Measurements from ENCODE around the gene SACM1L.

SACM1L gene

GRCh38 chr3:45777111-45777745, 88.0 kb downstream of the SACM1L start:
- TF ChIP-seq, protein P1, sequence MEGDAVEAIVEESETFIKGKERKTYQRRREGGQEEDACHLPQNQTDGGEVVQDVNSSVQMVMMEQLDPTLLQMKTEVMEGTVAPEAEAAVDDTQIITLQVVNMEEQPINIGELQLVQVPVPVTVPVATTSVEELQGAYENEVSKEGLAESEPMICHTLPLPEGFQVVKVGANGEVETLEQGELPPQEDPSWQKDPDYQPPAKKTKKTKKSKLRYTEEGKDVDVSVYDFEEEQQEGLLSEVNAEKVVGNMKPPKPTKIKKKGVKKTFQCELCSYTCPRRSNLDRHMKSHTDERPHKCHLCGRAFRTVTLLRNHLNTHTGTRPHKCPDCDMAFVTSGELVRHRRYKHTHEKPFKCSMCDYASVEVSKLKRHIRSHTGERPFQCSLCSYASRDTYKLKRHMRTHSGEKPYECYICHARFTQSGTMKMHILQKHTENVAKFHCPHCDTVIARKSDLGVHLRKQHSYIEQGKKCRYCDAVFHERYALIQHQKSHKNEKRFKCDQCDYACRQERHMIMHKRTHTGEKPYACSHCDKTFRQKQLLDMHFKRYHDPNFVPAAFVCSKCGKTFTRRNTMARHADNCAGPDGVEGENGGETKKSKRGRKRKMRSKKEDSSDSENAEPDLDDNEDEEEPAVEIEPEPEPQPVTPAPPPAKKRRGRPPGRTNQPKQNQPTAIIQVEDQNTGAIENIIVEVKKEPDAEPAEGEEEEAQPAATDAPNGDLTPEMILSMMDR (IDR thresholded peaks at IDR 0.05; ENCODE audit: low read depth, low read length) = no peak
- no peak overlapping the region for H3K4me3 ChIP-seq (ENCODE audit: low read depth, low read length)

GRCh38 chr3:45777746-45778386, 88.7 kb downstream of the SACM1L start:
- TF ChIP-seq, protein P1 (IDR thresholded peaks at IDR 0.05; ENCODE audit: low read depth, low read length) = no peak

GRCh38 chr3:45778761-45779201, 89.6 kb downstream of the SACM1L start:
- no peak overlapping the region for H3K4me3 ChIP-seq (ENCODE audit: low read depth, low read length)
- TF ChIP-seq, protein P1 (IDR thresholded peaks at IDR 0.05; ENCODE audit: low read depth, low read length) = no peak

More at GRCh38 chr3:45777746-45778386, 88.7 kb downstream of the SACM1L start:
- no peak overlapping the region for H3K4me3 ChIP-seq (ENCODE audit: low read depth, low read length)

DNA sequence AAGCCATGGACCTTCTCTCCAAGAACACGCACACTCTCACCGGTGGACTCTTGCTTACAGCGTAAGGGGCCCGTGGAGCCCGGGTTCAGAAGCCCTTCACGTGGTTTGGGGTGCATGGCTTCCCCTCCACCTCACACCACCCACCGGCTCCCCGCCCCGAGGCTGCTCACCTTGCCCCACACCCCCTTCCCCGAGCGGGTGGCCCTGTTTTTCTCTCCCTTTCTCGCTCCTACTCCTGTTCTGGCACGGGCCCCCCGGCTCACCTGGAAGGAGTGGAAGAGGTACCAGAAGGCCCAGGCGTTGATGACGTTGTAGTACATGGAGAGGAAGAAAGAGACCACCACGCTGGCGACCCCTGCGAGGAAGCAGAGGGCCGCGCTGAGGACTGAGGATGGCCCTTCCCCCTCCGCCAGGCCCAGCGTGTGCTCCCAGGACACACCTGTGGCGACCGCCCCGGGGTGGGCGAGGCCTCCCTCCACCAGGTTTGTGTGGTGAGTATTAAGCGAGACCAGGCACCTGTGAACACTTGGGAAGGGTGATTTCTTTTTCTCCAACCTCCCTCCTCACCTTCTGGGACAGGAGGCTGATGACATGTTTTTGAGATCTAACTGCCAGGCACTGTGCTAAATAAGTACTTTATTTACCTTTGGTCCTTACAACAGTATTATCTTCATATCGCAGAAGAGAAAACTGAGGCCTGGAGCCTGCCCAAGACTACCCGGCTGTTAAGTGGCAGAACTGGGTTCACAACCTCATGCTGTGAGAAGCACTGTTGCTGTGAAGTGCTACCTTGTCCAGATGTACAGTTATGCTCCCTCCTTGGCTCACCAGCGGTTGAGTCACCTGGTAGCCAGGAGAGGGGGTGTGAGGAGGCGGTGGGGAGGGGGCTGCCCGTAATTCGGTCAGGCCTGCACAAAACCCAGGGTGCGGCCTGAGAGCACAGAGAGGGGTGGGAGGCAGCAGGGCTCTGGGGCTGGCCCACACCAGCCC, 90.8 kb downstream of the SACM1L start:
- no peak overlapping the region for H3K4me3 ChIP-seq (ENCODE audit: low read depth, low read length)
- TF ChIP-seq, protein P1 (IDR thresholded peaks at IDR 0.05; ENCODE audit: low read depth, low read length) = no peak

GRCh38 chr3:45781271-45781670, 92.1 kb downstream of the SACM1L start:
- TF ChIP-seq, protein P1 (IDR thresholded peaks at IDR 0.05; ENCODE audit: low read depth, low read length) = no peak

DNA sequence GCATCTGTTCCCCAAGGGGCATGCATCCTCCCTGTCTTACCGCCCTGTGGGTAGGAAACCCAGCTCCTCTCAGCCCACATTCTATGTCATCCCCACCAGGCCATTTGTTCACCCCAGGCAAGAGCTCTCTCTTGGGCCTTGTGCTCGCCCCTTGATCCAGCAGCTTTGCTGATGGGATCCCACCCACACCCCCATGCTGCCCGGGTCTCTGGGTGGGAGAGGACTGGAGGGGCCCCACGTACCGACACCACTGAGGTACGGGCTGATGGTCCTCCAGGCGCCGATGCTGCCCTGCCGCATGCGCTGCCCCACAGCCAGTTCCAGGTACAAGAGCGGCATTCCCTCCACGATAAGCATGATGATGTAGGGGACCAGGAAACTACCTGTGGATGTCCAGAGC, 92.6 kb downstream of the SACM1L start:
- TF ChIP-seq, protein P1 (IDR thresholded peaks at IDR 0.05; ENCODE audit: low read depth, low read length) = no peak
- H3K4me3 ChIP-seq (ENCODE audit: low read depth, low read length) = no peak overlapping the region

More at GRCh38 chr3:45781271-45781670, 92.1 kb downstream of the SACM1L start:
- no peak overlapping the region for H3K4me3 ChIP-seq (ENCODE audit: low read depth, low read length)
